NB4 (cell line): ENCODE measurements around the gene PLA2G2F.

Experiments used
- CTCF ChIP-seq: IDR thresholded peaks from one replicate; pipeline ENCODE4 v1.5.1; 2012; ENCODE audit warnings: low read depth, low read length
- POLR2A ChIP-seq: IDR thresholded peaks from 2 replicates; pipeline ENCODE4 v1.6.1; 2011; ENCODE audit warnings: mild to moderate bottlenecking; ENCODE audit not compliant: insufficient read length; ENCODE audit errors: extremely low read depth

GRCh38 chr1:20093303-20093702 is 45.8 kb upstream of the PLA2G2F start:
- no peak for TF ChIP-seq CTCF
- TF ChIP-seq POLR2A, result no peak
